GM21526 (cell line): Measurements from ENCODE around the gene SERPINB2.
A peak's percentile ranks its signal among the peaks of the same experiment; 100 is the strongest.

ENCODE experiments used
- ATAC-seq: cut with Tn5 transposase; IDR thresholded peaks from one replicate; pipeline ENCODE4 v1.9.1; 2021; ENCODE audit warnings: moderate library complexity; ENCODE audit not compliant: unreplicated experiment, low FRiP score

SERPINB2 gene, protein sequence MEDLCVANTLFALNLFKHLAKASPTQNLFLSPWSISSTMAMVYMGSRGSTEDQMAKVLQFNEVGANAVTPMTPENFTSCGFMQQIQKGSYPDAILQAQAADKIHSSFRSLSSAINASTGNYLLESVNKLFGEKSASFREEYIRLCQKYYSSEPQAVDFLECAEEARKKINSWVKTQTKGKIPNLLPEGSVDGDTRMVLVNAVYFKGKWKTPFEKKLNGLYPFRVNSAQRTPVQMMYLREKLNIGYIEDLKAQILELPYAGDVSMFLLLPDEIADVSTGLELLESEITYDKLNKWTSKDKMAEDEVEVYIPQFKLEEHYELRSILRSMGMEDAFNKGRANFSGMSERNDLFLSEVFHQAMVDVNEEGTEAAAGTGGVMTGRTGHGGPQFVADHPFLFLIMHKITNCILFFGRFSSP

DNA sequence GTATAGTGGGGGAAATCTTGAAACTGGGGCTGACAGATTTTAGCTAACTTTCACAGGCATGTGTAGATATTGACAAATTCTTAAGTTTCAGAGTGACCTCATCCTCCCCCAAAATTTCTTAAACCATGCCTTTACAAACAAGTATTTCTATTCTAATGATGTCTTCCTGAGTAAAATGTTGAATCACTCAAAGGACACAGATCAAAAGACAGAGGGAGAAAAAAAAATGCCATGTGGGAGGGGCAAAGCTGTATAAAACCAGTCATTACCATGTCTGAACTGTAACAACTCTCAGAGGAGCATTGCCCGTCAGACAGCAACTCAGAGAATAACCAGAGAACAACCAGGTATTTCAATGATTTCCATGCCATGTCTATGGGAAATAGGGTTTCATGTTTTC, at the start of gene SERPINB2:
SERPINB2 (plus strand) TSS at position 282 of the 400 bp plus-strand sequence. CDS start 3,740 bp downstream, outside the sequence.
- no peak for ATAC-seq

DNA sequence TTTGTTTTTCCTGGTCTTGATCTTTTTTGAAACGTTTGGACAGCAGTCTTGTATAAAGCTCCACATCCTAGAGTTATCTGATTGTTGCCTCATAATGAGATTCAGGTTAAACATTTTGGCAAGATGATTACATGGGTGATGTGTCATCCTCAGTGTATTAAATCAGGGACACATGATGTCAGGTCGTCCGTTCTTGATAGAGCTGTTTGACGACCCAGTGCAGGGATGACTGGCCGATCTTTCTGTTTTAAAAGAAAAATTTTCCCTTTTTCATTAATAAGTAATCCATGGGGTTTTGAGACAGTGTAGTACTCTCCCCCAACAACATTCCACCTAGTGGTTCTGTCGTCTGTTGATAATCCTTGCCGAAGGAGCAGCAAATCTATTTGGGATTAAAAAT, 44.5 kb upstream of the SERPINB2 start:
- no peak for ATAC-seq

DNA sequence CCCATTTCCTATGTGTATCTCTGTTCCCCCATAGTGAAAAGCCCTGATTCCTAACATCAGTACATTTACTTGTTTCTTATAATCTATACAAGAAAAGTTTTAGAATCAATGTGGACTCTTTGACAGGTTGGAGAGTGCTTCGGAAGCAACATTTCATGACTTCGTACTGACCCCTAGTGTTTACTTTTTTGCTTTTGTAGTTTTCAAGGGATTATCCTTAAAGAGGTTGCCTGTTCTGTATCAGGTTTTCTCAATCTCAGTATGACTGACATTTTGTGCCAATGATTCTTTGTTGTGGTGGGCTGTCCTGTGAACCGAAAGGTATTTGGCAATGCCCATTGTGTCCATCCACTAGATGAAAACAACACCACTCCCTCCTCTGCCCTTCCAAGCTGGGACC, 43.3 kb upstream of the SERPINB2 start:
- peak; percentile 60 for ATAC-seq

DNA sequence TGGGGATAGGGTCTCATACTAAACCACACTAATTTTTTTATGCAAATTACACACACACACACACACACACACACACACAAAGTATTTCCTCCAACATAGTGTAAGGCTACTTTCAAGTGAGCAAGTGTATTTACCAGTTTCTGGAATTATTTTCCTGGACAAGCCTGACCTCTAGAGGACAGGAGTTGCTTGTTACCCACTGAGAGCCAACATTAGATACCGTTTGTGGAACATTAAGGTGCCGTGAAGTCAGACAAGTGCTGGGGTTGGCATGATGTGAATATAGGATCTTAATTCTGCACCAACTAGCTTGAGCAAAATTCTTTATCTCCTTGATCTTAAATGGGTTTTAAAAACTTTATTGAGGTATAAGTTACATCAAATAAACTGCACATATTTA, 39.3 kb upstream of the SERPINB2 start:
- ATAC-seq, result peak; percentile 44

DNA sequence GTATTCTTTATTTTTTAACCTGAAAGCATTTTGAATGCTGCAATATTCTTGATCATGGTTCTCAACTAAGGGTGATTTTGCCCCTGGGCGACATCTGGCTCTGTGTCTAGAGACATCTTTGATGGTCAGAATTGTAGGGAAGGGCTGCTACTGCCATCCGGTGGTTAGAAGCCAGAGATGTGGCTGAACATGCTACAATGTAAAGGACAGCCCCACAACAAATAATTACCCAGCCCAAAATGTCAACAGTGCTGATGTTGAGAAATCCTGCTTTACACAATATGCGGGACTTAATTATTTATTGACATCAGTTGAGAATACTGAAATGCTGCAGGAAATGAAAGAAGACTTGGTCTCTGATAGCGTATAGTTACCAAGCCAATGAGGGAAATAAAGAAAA, 37.5 kb upstream of the SERPINB2 start:
- peak; percentile 73 for ATAC-seq

DNA sequence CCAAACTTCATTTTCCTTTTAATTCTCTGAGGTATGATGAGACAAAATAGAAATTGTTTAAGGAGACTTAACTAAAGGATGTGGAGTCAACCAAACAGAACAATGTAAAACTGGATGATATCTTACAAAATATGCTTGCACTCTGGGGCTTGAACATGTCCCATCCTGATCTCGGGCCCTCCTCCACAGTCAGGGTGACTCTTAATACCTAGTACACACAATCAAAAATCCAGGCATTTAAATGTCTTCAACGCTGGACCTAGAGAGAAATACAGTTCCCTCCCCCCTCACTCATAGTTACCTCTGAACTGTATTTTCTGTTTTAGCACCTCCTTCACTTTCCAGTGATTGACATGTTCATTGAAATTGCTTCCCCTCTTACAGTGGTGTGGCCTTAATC, 36.9 kb upstream of the SERPINB2 start:
- no peak for ATAC-seq

DNA sequence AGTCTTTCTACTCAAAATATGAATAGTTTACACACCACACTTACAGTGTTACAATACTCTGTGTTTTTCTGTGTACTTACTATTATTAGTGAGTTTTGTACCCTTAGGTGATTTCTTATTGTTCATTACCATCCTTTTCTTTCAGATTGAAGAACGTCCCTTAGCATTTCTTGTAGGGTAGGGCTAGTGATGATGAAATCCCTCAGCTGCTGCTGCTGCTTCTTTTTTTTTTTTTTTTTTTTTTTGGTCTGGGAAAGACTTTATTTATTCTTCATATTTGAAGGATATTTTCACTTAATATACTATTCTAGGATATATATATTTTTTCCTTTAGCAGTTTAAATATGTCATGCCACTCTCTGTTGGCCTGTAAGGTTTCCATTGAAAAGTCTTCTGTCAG, 29.0 kb upstream of the SERPINB2 start:
- ATAC-seq, result no peak

DNA sequence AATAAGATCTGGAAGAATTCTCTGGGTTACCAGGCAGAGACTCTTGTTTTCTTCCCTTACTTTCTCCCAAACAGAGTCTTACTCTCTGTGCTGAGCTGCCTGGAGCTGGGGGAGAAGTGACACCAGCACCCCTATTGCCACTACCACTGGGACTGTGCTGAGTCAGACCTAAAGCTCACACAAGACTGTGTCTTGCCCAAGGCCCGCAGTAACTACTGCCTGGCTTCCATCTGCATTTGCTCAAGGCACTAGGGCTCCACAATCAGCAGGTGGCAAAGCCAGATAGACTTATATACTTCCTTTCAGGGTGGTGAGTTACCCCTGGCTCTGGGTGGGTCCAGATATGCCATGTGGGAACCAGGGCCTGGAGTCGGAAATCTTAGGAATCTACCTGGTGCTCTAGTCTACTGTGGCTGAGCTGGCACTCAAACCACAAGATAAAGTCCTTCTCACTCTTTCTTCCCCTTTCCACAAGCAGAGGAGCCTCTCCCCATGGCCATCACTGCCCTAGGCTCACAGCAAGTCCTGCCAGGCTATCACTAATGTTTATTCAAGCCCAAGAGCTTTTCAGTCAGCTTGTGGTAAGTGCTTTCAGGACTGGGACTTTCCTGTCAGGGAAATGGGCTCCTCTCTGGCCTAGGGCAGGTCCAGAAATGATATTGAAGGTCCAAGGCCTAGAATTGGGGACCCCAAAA, 27.6 kb upstream of the SERPINB2 start:
- ATAC-seq, result no peak

DNA sequence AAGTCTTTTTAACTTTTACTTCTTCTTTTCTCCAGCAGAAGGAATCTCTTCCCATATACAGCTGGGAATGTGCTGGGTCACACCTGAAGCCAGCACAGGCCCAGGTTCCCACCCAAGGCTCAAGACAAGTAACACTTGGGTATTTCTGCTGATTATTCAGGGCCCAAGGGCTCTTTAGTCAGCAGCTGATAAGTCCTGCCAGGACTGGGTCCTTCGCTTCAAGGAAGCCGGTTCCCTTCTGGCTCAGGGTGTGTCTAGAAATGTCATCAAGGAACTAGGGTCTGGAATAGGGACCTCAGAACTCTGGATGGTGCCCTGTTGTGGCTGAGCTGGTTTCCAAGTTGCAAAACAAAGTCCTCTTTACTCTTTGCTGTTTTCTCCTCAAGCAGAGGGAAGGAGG, 27.0 kb upstream of the SERPINB2 start:
- ATAC-seq, result no peak

DNA sequence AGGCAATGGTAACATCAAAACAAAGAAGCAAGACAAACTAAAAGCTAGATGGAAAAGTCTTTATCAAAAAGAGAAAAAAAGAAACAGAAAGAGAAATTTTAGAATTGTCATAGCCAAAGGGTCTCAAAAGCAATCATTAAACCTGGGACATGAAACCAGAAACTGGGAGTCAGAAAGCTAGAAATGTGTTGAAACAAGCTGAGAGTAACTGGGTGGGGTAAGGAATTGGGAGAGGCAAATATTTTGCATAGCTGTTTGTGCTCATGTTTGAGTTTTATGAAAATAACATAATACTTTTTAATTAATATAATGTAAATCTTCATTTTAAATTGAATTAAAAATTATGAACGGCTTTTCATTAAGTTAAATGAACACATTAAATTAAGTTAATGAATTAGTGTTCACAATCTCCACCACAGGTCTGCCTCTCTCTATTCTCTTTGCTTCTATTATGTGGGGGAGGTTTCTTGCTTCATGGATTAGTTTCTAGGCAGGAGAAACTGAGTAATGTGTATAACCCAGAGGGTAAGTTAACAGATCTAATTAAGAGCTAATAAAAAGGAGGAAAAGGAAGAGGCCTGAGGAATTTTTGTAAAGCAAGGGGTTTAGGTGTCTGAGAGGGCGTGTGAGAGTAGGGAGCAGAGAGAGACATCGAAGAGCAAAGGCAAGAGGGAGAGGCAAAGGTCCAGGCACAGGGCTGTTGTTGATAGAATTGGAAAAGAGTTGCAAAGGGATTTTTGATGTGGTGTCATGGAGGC, 20.0 kb upstream of the SERPINB2 start:
- no peak for ATAC-seq

DNA sequence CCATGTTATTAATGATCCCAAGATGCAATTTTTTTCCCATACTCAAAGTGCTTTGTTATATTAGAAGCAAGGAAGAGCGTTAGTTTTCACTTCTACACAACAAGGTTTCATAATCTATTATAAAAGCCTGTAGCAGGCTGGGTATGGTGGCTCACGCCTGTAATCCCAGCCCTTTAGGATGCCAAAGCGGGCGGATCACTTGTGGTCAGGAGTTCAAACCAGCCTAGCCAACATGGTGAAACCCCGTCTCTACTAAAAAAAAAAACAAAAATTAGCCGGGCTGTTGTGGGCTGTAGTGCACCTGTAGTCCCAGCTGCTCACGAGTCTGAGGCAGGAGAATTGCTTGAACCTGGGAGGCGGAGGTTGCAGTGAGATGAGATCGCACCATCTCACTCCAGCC, 19.0 kb upstream of the SERPINB2 start:
- ATAC-seq, result no peak

DNA sequence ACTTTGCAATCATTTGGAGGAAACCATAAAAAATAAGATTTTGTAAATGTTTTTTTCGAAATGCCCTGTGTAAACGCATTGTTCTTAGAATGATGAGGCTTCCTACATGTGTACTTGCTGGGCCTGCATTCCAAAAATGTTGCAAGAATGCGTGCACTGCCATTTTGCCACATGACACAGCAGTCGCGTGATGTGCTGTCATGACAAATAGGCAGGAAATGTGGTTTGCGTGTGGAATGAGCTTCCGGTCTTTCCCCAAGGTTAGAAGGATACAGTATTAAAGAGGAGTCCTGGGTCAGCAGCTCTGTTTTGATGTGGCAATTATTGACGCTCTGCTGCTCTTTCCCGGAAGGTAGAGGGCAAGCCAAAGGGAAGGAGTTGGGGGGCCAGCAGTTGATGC, 18.1 kb upstream of the SERPINB2 start:
- ATAC-seq, result no peak

DNA sequence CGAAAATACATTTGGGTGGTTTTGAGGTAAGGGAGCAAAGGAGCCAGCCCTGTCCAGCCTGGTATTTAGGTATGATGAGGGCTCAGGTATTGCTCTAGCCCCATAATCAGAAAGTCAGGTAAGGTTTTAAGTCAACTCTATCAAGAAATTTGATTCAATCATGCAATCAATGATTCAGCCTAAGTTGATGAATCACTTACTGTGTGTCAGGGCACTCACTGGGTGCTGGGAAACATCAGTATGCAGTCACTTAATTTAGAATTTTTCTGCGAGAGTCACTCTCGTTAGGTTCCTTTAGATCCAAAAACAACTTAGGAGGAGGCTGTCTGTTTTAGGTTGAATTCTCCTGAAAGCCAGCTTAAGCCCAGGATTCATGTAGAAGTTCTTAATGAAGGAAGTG, 17.7 kb upstream of the SERPINB2 start:
- no peak for ATAC-seq

DNA sequence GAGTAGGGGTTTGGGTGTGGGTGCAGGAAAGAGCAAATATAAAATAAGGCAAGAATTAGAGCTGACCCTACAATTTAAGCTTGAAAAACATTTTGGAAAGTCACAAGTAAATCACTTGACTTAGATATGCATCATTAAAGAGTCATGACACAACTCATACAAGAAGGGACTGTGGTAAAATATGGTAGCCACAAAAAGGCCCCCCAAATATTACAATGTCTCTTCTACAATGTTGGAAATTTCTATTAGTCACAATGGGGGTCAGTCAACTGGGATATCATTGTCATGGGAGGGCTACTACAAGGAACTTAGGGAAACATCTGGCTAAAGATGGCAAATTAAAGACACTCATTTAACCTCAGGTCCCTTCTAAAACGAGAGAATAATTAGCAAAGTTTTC, 15.7 kb upstream of the SERPINB2 start:
- no peak for ATAC-seq

DNA sequence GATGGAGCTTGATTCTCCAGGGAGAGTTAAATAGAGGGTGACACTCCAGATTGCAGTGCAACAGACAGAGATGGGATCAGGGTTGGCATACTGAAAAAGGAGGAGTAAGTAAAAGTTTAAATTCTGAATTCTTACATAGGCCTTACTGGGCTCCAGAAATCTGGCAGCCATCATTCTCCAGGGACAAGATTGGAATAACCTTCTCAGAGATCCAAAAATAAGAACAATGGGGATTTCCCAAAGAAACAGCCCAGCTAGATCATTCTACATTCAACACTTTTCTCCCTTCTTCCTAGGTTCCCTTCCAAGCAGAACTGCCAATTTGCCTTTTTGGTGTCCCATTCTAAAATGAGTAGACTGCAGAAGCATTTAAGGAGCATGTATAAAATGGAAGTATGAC, 14.9 kb upstream of the SERPINB2 start:
- no peak for ATAC-seq

DNA sequence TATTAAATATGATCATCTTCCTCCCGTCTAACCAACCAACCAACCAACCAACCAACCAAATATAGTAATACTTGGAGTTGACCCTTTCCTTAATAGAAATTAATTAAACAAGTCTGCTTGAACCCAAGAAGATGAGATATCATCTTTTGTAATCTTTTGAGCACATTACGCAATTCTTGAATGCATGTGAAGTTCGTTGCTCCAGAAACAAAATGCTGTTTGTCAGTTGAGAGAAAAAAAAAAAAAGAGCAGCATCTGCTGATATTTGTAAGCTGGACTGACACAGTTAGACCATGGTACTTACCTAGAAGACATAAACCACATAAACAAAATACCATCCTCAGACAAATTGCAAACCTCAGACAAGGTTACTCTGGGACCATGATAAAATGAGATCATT, 9.2 kb upstream of the SERPINB2 start:
- no peak for ATAC-seq

DNA sequence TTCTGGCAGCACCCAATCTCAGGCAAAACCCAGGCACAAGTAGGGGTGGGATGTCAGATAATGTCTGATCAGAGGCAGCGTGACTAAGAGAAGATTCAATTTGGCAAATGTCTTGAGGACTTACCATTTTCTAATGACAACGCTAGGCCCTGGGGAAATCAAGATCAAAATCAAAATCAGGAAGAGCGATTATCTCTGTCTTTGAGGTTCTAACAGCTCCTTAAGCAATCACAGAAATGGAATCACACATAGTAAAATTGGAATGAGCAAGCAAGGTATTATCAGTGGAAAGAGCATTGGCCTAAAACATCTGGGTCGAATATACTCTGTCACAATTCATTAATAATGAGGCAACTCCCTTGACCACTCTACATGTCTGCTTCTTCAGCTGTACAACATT, 8.6 kb upstream of the SERPINB2 start:
- ATAC-seq, result no peak

DNA sequence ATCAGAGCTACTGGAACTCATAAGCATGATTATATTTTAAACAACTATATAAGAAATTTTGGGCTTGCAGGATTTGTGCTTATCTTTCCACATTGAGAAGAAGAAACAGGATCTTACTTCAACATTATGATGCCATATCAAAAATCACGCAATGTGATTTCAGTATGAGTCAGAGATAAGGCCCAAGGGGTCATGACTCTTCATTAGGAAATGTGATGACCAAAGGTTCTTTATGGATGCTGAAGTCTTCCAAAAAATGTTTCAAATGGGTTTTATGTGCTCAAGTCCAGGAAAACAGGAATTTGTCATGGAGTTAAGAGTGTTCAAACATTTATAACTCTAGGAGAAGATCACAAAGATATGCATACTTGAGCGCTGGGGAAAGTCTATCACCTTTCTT, 7.8 kb upstream of the SERPINB2 start:
- ATAC-seq, result no peak

DNA sequence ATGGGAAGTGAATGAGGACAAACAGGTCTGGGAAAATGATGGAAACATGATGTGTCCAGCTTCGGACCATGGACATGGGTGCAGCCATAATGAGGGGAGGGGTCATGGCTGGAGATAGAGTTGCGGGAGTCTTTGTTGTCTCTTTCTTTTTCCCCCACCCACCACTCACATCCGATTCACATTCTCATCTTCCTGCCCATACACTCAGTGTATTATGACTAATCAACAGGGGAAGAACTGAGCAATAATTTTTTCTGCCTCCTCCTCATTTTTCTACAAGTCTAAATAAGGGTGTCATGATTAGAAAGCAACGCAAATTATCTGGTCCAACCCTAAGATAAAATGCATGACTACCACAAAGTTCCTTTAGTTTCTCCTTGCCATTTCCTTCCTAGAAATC, 5.7 kb upstream of the SERPINB2 start:
- no peak for ATAC-seq

DNA sequence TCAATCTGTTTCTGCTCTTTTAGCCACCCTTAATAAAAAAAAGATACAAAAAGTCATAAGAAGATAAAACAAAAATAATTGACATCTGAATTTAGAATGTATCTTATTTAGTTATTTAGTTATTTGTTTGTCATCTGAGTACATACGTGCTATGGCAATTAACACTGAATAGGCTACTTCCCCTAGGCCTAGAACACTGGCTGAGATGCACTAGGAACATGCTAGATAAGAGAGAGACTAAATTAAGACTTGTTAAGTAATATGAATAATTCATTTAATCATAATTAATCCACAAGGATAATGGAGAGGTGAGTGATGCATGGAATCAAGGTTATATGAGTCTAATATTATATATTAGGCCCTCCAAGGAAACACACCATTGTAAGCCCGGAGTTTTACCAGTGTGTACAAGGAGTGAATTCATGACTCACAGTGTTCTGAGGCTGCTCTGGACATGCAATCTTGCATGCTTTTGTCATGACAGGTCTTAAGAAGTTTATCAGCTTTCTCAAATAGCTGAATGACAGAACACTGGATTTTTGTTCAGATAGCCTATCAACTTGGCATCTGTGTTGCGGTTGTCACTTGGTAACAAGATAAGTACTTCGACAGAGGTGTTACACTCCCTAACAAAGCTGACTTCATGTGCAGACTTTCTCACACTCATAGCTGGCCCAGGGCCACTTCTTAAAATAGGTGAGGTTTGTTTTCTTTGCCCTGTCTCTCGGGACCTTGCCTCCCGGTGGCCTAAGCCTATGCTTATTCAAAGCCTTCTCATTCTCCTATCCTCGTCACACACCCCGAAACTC, 5.0 kb upstream of the SERPINB2 start:
- ATAC-seq, result no peak

DNA sequence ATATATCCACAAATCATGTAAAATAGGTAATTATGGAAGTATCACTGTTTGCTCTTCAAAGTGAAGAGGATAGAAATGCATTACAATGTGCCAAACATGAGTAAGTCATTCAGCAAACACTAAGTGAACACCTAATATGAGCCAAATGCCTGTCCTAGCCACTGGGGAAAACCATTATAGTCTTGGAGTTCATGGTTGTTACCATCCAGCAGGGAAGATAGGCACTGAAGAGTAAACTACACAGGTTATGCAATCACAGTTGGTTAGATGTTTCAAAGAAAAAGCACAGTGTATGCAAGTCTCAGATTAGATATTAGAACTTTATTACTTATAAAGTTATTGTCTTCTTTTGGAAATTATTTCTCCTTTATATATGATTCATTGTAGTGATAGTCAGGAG, 3.9 kb upstream of the SERPINB2 start:
- no peak for ATAC-seq
